GM12873 (cell line): ENCODE measurements around the gene MGME1.

Experiments used
- TF ChIP-seq, protein P1 (sequence below): IDR thresholded peaks from 2 replicates; pipeline ENCODE4 v1.5.1; 2012; ENCODE audit warnings: low read depth, mild to moderate bottlenecking, moderate library complexity, low read length, control low read depth; ENCODE audit not compliant: insufficient read depth; ENCODE audit errors: missing control alignments

Gene MGME1

DNA sequence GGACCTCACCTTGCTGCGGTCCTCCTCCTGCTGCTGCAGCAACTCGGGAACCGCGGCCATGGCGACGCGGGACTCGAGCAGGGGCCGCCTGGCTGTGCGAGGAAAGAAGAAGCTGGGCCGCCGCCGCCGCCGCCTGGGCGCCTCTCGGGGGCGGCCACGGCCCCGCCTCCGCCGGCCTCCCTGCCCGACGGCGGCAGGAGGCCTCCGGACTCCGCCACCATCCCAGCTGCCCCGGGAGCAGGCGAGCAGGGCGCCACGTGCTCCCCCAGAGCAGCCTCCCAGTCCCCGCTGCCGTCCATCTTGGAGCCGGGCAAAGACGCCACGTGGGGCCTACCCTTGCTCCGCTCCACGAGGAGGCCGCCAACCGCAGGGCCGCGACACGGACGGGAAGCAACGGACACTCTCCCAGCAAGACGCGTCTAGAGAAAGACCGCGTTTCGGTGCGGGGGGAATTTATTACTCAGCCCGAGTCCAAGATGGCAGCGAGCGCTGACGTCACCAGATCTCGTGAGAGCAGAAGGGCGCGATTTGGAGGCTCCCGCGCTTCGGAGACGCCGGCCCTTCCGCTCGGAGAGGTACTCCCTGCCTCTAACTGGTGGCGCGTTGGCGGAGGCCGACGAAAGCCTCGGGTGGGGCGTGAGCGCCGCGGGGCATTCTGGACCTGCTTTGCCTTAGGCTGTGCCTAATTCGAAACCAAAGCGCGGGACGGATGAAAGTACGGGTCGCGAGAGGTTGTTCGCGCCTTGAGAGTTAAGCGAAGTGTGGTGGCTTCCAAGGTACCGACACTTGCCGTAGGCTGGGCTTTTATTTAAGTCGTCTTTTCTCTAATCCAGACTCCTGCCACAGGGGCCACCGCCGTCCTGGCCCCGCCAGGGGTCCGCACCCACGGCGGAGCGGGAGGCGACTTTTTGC, at the start of gene MGME1, which contains the start of gene SNX5:
Gene MGME1 (plus strand): TSS at position 653 of the 912 bp plus-strand sequence. CDS start 842 bp downstream, outside the sequence.
Gene SNX5 (minus strand): TSS at position 429 of the 912 bp plus-strand sequence. CDS start 369 bp downstream, at position 60.
- TF ChIP-seq, protein P1, sequence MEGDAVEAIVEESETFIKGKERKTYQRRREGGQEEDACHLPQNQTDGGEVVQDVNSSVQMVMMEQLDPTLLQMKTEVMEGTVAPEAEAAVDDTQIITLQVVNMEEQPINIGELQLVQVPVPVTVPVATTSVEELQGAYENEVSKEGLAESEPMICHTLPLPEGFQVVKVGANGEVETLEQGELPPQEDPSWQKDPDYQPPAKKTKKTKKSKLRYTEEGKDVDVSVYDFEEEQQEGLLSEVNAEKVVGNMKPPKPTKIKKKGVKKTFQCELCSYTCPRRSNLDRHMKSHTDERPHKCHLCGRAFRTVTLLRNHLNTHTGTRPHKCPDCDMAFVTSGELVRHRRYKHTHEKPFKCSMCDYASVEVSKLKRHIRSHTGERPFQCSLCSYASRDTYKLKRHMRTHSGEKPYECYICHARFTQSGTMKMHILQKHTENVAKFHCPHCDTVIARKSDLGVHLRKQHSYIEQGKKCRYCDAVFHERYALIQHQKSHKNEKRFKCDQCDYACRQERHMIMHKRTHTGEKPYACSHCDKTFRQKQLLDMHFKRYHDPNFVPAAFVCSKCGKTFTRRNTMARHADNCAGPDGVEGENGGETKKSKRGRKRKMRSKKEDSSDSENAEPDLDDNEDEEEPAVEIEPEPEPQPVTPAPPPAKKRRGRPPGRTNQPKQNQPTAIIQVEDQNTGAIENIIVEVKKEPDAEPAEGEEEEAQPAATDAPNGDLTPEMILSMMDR: no peak

DNA sequence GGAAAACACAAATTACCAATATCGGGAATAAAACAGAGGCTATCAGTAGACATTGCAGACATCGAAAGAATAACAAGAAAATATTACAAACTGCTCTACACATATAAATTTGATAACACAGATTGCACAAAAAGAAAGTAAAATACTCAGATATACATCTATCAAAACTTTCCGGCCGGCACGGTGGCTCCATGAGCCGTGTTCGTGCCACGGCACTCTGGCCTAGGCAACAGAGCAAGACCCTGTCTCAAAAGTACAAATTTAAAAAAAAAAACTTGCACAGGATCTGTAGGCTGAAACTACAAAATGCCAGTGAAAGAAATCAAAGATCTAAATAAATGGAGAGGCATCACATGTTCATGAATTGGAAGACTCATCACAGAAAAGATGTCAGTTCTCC, 49.7 kb upstream of the MGME1 start:
- TF ChIP-seq, protein P1: no peak

- TF ChIP-seq, protein P1: no peak
Measured at GRCh38 chr20:17921774-17922173, 47.0 kb upstream of the MGME1 start.

DNA sequence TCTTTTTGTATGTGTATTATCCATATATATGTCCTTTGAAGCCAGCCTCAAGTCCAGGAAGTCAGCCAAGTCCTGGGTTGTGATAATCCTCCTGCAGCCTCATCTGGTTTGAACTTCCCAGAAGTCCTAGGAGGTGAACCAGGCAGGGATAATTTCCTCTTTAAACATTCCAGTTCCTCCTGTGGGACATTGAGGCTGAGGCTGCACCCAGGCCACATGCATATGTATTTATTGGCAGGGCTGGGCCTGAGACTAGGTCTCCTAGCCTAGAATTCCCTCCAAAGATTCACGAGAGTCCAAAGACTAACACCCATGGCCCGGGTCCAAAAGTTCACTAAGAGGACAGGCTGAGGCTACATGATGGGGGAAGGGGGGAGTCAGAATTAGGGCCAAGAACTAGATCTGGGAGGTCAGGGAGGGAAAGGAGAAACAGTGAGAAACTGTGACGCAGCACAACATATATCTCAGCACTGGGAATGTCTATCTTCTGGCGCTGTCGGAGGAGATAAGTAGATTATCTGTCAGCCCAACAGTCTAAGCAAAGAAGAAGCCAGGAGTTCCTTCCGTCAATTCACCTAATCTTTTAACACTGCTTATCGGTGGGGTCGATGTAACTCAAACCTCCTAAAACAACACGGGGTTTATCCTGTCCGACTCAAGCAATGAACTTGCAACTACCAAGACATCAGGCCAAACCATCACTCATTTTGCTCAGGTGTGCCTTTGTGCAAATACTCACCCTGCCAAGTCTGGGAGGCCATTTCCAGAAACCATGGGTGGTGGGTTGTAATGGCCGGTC, 43.5 kb upstream of the MGME1 start:
- TF ChIP-seq, protein P1: no peak

GRCh38 chr20:17925940-17926300, 42.9 kb upstream of the MGME1 start:
- TF ChIP-seq, protein P1: no peak

DNA sequence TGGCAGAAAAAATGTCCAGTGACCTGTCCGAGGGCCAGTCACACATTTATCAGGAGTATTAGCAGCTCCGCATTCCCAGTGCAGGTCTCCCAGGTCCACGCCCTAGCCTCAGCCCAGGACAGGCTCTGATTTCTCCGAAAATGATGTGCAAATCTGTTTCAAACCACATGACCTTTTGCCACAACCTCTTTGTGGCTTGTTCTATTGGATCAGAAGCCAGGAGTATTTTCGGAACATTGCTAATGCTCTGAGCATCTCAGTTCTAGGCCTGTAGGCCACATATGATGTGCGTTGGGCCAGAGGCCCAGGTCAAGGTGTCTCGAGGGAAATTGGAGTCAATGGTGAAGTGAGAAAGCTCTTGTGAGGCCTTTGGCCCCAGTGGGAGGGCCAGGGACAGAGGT, 40.6 kb upstream of the MGME1 start:
- TF ChIP-seq, protein P1: no peak

- TF ChIP-seq, protein P1: no peak
Measured at GRCh38 chr20:17928633-17929311, 40.0 kb upstream of the MGME1 start.
